Measurements from ENCODE around the gene ADCY6. TPM values are rescaled to one million over a fixed set of nuclear protein-coding genes. Genes with fewer than 3 reads are reported as not detected.

ADCY6 gene
- total RNA-seq, 2 donors from 2014 or later = 52.8 to 58.6 TPM

- WGBS, 2 experiments (ENCODE audit: insufficient coverage in 1 of 2, insufficient read length in 1 of 2) = 94% methylated on average over 13 to 14 of the region's 14 CpGs
- no peak for TF ChIP-seq CTCF (conservative IDR thresholded peaks at IDR 0.05)
- H3K36me3 ChIP-seq (ENCODE audit: control insufficient read depth, insufficient read depth, low read length) = no peaks in the 10 kb centered on the region
- no peak overlapping the region for H3K4me3 ChIP-seq (ENCODE audit: low read length)
- peaks cover 8% of the 10 kb centered on the region for H3K4me1 Mint-ChIP-seq
- DNase-seq = no peak
- no peaks in the 10 kb centered on the region for H3K4me1 ChIP-seq (ENCODE audit: control insufficient read depth, insufficient read depth, low read length)
- H3K36me3 Mint-ChIP-seq (ENCODE audit: low read depth) = no peaks in the 10 kb centered on the region
- no peak overlapping the region for H3K9ac ChIP-seq (ENCODE audit: extremely low read depth, low read length, poor library complexity, severe bottlenecking)
- H3K9me3 Mint-ChIP-seq = no peaks in the 10 kb centered on the region
- H3K27ac ChIP-seq (ENCODE audit: low read depth, low read length) = no peak overlapping the region
- no peak overlapping the region for H3K27ac Mint-ChIP-seq
- no peaks in the 10 kb centered on the region for H3K27me3 ChIP-seq (ENCODE audit: control insufficient read depth, insufficient read depth, low read length, poor library complexity, severe bottlenecking)
- H3K9me3 ChIP-seq (ENCODE audit: control insufficient read depth, low read length) = no peaks in the 10 kb centered on the region
- no peak overlapping the region for H3K4me3 Mint-ChIP-seq
- H3K27me3 Mint-ChIP-seq (ENCODE audit: insufficient read depth) = peaks cover 7% of the 10 kb centered on the region
Measured at GRCh38 chr12:48800457-48800856, 11.6 kb upstream of the ADCY6 start.

GRCh38 chr12:48796976-48797375, 8.1 kb upstream of the ADCY6 start:
- 78% methylated on average over 3 of the region's 3 CpGs for whole genome bisulfite sequencing, 2 experiments (ENCODE audit: insufficient coverage in 1 of 2, insufficient read length in 1 of 2)
- Mint-ChIP-seq H3K36me3 (ENCODE audit: low read depth) (no peaks in the 10 kb centered on the region), H3K4me3 (no peak overlapping the region), H3K4me1 (peaks cover 8% of the 10 kb centered on the region), H3K27ac (no peak overlapping the region), H3K27me3 (ENCODE audit: insufficient read depth) (peaks cover 6% of the 10 kb centered on the region), H3K9me3 (no peaks in the 10 kb centered on the region)
- no peaks in the 10 kb centered on the region for H3K27me3 ChIP-seq (ENCODE audit: control insufficient read depth, insufficient read depth, low read length, poor library complexity, severe bottlenecking)
- H3K36me3 ChIP-seq (ENCODE audit: control insufficient read depth, insufficient read depth, low read length) = no peaks in the 10 kb centered on the region
- DNase-seq = no peak
- H3K4me3 ChIP-seq (ENCODE audit: low read length) = no peak overlapping the region
- H3K9me3 ChIP-seq (ENCODE audit: control insufficient read depth, low read length) = no peaks in the 10 kb centered on the region
- no peak overlapping the region for H3K27ac ChIP-seq (ENCODE audit: low read depth, low read length)
- no peak for TF ChIP-seq CTCF (conservative IDR thresholded peaks at IDR 0.05)
- H3K9ac ChIP-seq (ENCODE audit: extremely low read depth, low read length, poor library complexity, severe bottlenecking) = no peak overlapping the region
- H3K4me1 ChIP-seq (ENCODE audit: control insufficient read depth, insufficient read depth, low read length) = no peaks in the 10 kb centered on the region

- peak; percentile 94 for TF ChIP-seq CTCF (conservative IDR thresholded peaks at IDR 0.05)
- Mint-ChIP-seq H3K9me3 (no peaks in the 10 kb centered on the region), H3K27ac (no peak overlapping the region), H3K4me1 (peaks cover 6% of the 10 kb centered on the region), H3K4me3 (no peak overlapping the region), H3K27me3 (ENCODE audit: insufficient read depth) (peaks cover 4% of the 10 kb centered on the region), H3K36me3 (ENCODE audit: low read depth) (no peaks in the 10 kb centered on the region)
- H3K9me3 ChIP-seq (ENCODE audit: control insufficient read depth, low read length) = no peaks in the 10 kb centered on the region
- H3K27ac ChIP-seq (ENCODE audit: low read depth, low read length) = no peak overlapping the region
- WGBS, 2 experiments (ENCODE audit: insufficient coverage in 1 of 2, insufficient read length in 1 of 2) = 31 to 32% methylated on average over 8 to 12 of the region's 12 CpGs
- H3K36me3 ChIP-seq (ENCODE audit: control insufficient read depth, insufficient read depth, low read length) = no peaks in the 10 kb centered on the region
- H3K4me1 ChIP-seq (ENCODE audit: control insufficient read depth, insufficient read depth, low read length) = no peaks in the 10 kb centered on the region
- no peaks in the 10 kb centered on the region for H3K27me3 ChIP-seq (ENCODE audit: control insufficient read depth, insufficient read depth, low read length, poor library complexity, severe bottlenecking)
- DNase-seq = peak; percentile 97
- no peak overlapping the region for H3K9ac ChIP-seq (ENCODE audit: extremely low read depth, low read length, poor library complexity, severe bottlenecking)
- no peak overlapping the region for H3K4me3 ChIP-seq (ENCODE audit: low read length)
Measured at GRCh38 chr12:48795550-48796455, 6.9 kb upstream of the ADCY6 start.

Data from endodermal cell (in vitro differentiated cells).